Mesenchymal stem cell (in vitro differentiated cells and primary cell): ENCODE results near the gene ZFYVE21.

Source experiments
- DNase-seq: peaks from one replicate; pipeline ENCODE4 v3.0.0-alpha.2; 2013
- H2AFZ ChIP-seq: one replicate; pipeline ENCODE4 v1.6.1; 2013; ENCODE audit warnings: low read depth, mild to moderate bottlenecking, control low read depth, inconsistent platforms, low read length, moderate library complexity
- H2AK5ac ChIP-seq: 2 replicates; pipeline ENCODE4 v1.6.1; 2013; ENCODE audit warnings: low read length, moderate library complexity, mild to moderate bottlenecking, inconsistent platforms; ENCODE audit not compliant: severe bottlenecking
- H2BK120ac ChIP-seq: one replicate; pipeline ENCODE4 v1.6.1; 2013; ENCODE audit warnings: low read depth, mild to moderate bottlenecking, inconsistent platforms, low read length, moderate library complexity
- H2BK12ac ChIP-seq, 2 experiments: one replicate each; pipeline ENCODE4 v1.6.1; 2013; ENCODE audit warnings: inconsistent platforms in 2 of 2, low read length in 2 of 2, mild to moderate bottlenecking in 2 of 2, moderate library complexity in 2 of 2, control low read depth in 1 of 2
- H2BK15ac ChIP-seq: one replicate; pipeline ENCODE4 v1.6.1; 2013; ENCODE audit warnings: mild to moderate bottlenecking, low read depth, inconsistent platforms; ENCODE audit not compliant: poor library complexity, severe bottlenecking
- H2BK5ac ChIP-seq: 2 replicates; pipeline ENCODE4 v1.6.1; 2013; ENCODE audit warnings: low read depth, mild to moderate bottlenecking, low read length, control low read depth, inconsistent platforms; ENCODE audit not compliant: poor library complexity, severe bottlenecking
- H3K14ac ChIP-seq, 2 experiments: one replicate each; pipeline ENCODE4 v1.6.1; 2013; ENCODE audit warnings: inconsistent platforms in 2 of 2, low read length in 2 of 2, control low read depth in 1 of 2, mild to moderate bottlenecking in 1 of 2, moderate library complexity in 1 of 2
- H3K18ac ChIP-seq, 2 experiments: one replicate each; pipeline ENCODE4 v1.6.1; 2013; ENCODE audit warnings: inconsistent platforms in 2 of 2, low read length in 2 of 2, control low read depth in 1 of 2, low read depth in 1 of 2, mild to moderate bottlenecking in 1 of 2
- H3K23ac ChIP-seq, 2 experiments: one replicate each; pipeline ENCODE4 v1.6.1; 2013; ENCODE audit warnings: inconsistent platforms in 2 of 2, low read length in 2 of 2, mild to moderate bottlenecking in 2 of 2, moderate library complexity in 2 of 2, control low read depth in 1 of 2
- H3K27ac ChIP-seq: 2 replicates; pipeline ENCODE4 v1.5.1; 2013; ENCODE audit warnings: mild to moderate bottlenecking, moderate library complexity, low read length, control low read depth, inconsistent platforms; ENCODE audit not compliant: poor library complexity, severe bottlenecking
- H3K27me3 ChIP-seq, 2 experiments: 2 replicates each; pipeline versions ENCODE4 v1.6.1 to v1.7.0; 2013; ENCODE audit warnings: low read length in 2 of 2, mild to moderate bottlenecking in 2 of 2, moderate library complexity in 2 of 2, control low read depth in 1 of 2, inconsistent platforms in 1 of 2; ENCODE audit not compliant: control insufficient read depth in 1 of 2, insufficient read depth in 1 of 2
- H3K36me3 ChIP-seq, 2 experiments: 2 replicates each; pipeline versions ENCODE4 v1.6.1 to v1.7.0; 2013; ENCODE audit warnings: low read length in 2 of 2, control low read depth in 1 of 2, inconsistent platforms in 1 of 2, low read depth in 1 of 2, mild to moderate bottlenecking in 1 of 2; ENCODE audit not compliant: insufficient read depth in 2 of 2, control insufficient read depth in 1 of 2
- H3K4ac ChIP-seq, 2 experiments: one replicate each; pipeline ENCODE4 v1.6.1; 2013; ENCODE audit warnings: inconsistent platforms in 2 of 2, low read length in 2 of 2, mild to moderate bottlenecking in 2 of 2, moderate library complexity in 2 of 2, control low read depth in 1 of 2, low read depth in 1 of 2
- H3K4me1 ChIP-seq: 2 replicates; pipeline ENCODE4 v1.6.1; 2013; ENCODE audit warnings: low read depth, low read length, control low read depth; ENCODE audit not compliant: control insufficient read depth, insufficient read depth
- H3K4me2 ChIP-seq: 2 replicates; pipeline ENCODE4 v1.6.1; 2013; ENCODE audit warnings: low read length, mild to moderate bottlenecking, inconsistent platforms; ENCODE audit not compliant: poor library complexity, severe bottlenecking
- H3K4me3 ChIP-seq, 2 experiments: 2 replicates each; pipeline versions ENCODE4 v1.5.1 to v1.7.0; 2013; ENCODE audit warnings: low read length in 2 of 2, mild to moderate bottlenecking in 2 of 2, control low read depth in 1 of 2, low read depth in 1 of 2; ENCODE audit not compliant: insufficient read depth in 1 of 2
- H3K79me1 ChIP-seq: replicated peaks from 2 replicates; pipeline ENCODE4 v1.6.1; 2013; ENCODE audit warnings: mild to moderate bottlenecking, control low read depth, low read length, inconsistent platforms; ENCODE audit not compliant: poor library complexity, severe bottlenecking
- H3K9ac ChIP-seq: 2 replicates; pipeline ENCODE4 v1.7.0; 2013; ENCODE audit warnings: mild to moderate bottlenecking, low read length, moderate library complexity
- H3K9me3 ChIP-seq: 2 replicates; pipeline ENCODE4 v1.7.0; 2013; ENCODE audit warnings: mild to moderate bottlenecking, low read length; ENCODE audit not compliant: control insufficient read depth
- H4K8ac ChIP-seq: one replicate; pipeline ENCODE4 v1.6.1; 2013; ENCODE audit warnings: inconsistent platforms, mild to moderate bottlenecking, low read length, moderate library complexity
- H4K91ac ChIP-seq: one replicate; pipeline ENCODE4 v1.6.1; 2013; ENCODE audit warnings: mild to moderate bottlenecking, low read length, inconsistent platforms
- WGBS: methylation state at CpG from one replicate; pipeline ENCODE4 v1.1.7; 2013; ENCODE audit warnings: mixed read lengths; 5-methylcytosine and 5-hydroxymethylcytosine counted together

The ZFYVE21 gene

GRCh38 chr14:103685276-103686211 is 30.1 kb upstream of the ZFYVE21 start:
- Histone ChIP-seq H4K91ac (no peak overlapping the region), H3K4me2 (no peak overlapping the region), H2BK120ac (no peak overlapping the region), H2BK15ac (no peak overlapping the region), H3K27me3 (no peaks in the 10 kb centered on the region), H3K9me3 (no peaks in the 10 kb centered on the region), H3K36me3 (peaks cover 73 to 96% of the 10 kb centered on the region in 2 experiments), H3K4me3 (no peak overlapping the region), H3K4ac (no peak overlapping the region), H3K4me1 (peaks cover 6% of the 10 kb centered on the region), H3K14ac (no peak overlapping the region), H3K79me1 (peaks cover 40% of the 10 kb centered on the region), H4K8ac (no peak overlapping the region), H3K9ac (no peak overlapping the region), H2AK5ac (no peak overlapping the region), H2AFZ (no peak overlapping the region), H3K18ac (no peak overlapping the region), H2BK12ac (peak overlapping the region in 1 of 2 experiments; percentile 49), H2BK5ac (no peak overlapping the region), H3K27ac (no peak overlapping the region), H3K23ac (no peak overlapping the region)
- WGBS = 97% methylated on average over 22 of the region's 23 CpGs
- DNase-seq = no peak

GRCh38 chr14:103686831-103687485 is 28.7 kb upstream of the ZFYVE21 start:
- Histone ChIP-seq H3K4me1 (peaks cover 6% of the 10 kb centered on the region), H3K79me1 (peaks cover 33% of the 10 kb centered on the region), H3K9ac (no peak overlapping the region), H3K4me2 (no peak overlapping the region), H4K8ac (no peak overlapping the region), H3K27ac (no peak overlapping the region), H3K18ac (no peak overlapping the region), H2AFZ (no peak overlapping the region), H4K91ac (no peak overlapping the region), H3K4me3 (no peak overlapping the region), H3K4ac (no peak overlapping the region), H3K9me3 (no peaks in the 10 kb centered on the region), H2BK120ac (no peak overlapping the region), H2BK12ac (no peak overlapping the region), H2BK15ac (no peak overlapping the region), H3K27me3 (no peaks in the 10 kb centered on the region), H3K23ac (no peak overlapping the region), H2AK5ac (no peak overlapping the region), H3K36me3 (peaks cover 67 to 89% of the 10 kb centered on the region in 2 experiments), H2BK5ac (no peak overlapping the region), H3K14ac (no peak overlapping the region)
- peak; percentile 32 for DNase-seq
- WGBS = 91% methylated on average over 19 of the region's 19 CpGs

GRCh38 chr14:103687712-103688111 is 27.9 kb upstream of the ZFYVE21 start:
- Histone ChIP-seq H3K4ac (no peak overlapping the region), H2BK12ac (no peak overlapping the region), H2AFZ (no peak overlapping the region), H3K9me3 (no peaks in the 10 kb centered on the region), H2BK120ac (no peak overlapping the region), H3K4me3 (no peak overlapping the region), H4K91ac (no peak overlapping the region), H3K14ac (no peak overlapping the region), H3K79me1 (peaks cover 38% of the 10 kb centered on the region), H3K18ac (no peak overlapping the region), H2AK5ac (no peak overlapping the region), H3K36me3 (peaks cover 68 to 90% of the 10 kb centered on the region in 2 experiments), H3K4me2 (no peak overlapping the region), H3K4me1 (peaks cover 10% of the 10 kb centered on the region), H2BK5ac (no peak overlapping the region), H2BK15ac (no peak overlapping the region), H4K8ac (no peak overlapping the region), H3K9ac (no peak overlapping the region), H3K27ac (no peak overlapping the region), H3K23ac (no peak overlapping the region), H3K27me3 (no peaks in the 10 kb centered on the region)
- no peak for DNase-seq
- WGBS = 99% methylated on average over 3 of the region's 4 CpGs

- Histone ChIP-seq H3K4me1 (peaks cover 13% of the 10 kb centered on the region), H3K36me3 (peaks cover 69 to 90% of the 10 kb centered on the region in 2 experiments), H2BK15ac (no peak overlapping the region), H3K9me3 (no peaks in the 10 kb centered on the region), H2AFZ (no peak overlapping the region), H3K4ac (no peak overlapping the region), H3K14ac (no peak overlapping the region), H4K8ac (no peak overlapping the region), H3K23ac (no peak overlapping the region), H3K79me1 (peaks cover 43% of the 10 kb centered on the region), H3K4me2 (no peak overlapping the region), H3K9ac (peak overlapping the region; percentile 41), H4K91ac (no peak overlapping the region), H3K18ac (no peak overlapping the region), H3K27ac (no peak overlapping the region), H3K27me3 (no peaks in the 10 kb centered on the region), H3K4me3 (no peak overlapping the region), H2BK12ac (no peak overlapping the region), H2AK5ac (no peak overlapping the region), H2BK120ac (no peak overlapping the region), H2BK5ac (no peak overlapping the region)
- DNase-seq = no peak
- WGBS = 97% methylated on average over 5 of the region's 5 CpGs
Measured at GRCh38 chr14:103688441-103688840, 27.2 kb upstream of the ZFYVE21 start.
